Measurements from ENCODE around the gene DAGLB.

DNA sequence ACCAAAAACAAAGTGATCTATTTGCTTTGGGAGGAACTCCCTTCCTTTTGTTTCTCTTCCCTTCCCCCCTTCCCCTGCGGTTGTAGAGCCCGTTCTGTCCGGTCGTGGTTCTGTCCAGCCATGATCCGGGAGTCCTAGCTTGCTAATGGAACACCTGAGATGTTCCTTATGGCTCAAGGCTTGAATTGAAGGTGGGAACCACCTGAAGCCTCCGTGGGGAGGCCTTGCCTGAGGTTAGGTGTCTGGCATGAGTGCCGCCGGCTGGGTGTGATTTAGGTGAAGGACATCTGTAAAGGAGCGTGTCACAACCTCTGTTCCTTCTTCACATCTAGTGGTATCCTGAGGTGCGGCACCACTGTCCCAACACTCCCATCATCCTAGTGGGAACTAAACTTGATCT lies 46.2 kb downstream of the DAGLB start:
- TF ChIP-seq, protein P1, sequence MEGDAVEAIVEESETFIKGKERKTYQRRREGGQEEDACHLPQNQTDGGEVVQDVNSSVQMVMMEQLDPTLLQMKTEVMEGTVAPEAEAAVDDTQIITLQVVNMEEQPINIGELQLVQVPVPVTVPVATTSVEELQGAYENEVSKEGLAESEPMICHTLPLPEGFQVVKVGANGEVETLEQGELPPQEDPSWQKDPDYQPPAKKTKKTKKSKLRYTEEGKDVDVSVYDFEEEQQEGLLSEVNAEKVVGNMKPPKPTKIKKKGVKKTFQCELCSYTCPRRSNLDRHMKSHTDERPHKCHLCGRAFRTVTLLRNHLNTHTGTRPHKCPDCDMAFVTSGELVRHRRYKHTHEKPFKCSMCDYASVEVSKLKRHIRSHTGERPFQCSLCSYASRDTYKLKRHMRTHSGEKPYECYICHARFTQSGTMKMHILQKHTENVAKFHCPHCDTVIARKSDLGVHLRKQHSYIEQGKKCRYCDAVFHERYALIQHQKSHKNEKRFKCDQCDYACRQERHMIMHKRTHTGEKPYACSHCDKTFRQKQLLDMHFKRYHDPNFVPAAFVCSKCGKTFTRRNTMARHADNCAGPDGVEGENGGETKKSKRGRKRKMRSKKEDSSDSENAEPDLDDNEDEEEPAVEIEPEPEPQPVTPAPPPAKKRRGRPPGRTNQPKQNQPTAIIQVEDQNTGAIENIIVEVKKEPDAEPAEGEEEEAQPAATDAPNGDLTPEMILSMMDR (IDR thresholded peaks at IDR 0.05), result no peak
- no peak for TF ChIP-seq POLR2A (IDR thresholded peaks at IDR 0.05)
